Airway epithelial cell (primary cell): ENCODE data around the gene PRODH. TPM values are rescaled to one million over a fixed set of nuclear protein-coding genes. Genes with fewer than 3 reads are reported as not detected.

Source experiments
- total RNA-seq: library from RNA; depleted of rRNA; stranded (reverse); fragments of >200 nt; gene quantifications from 2 replicates; pipeline ENCODE4 v1.2.3, GENCODE V29; 2015

PRODH gene
- 8.7 and 14.2 TPM in 2 replicates for total RNA-seq

GRCh38 chr22:18935889-18936529 lies at the start of gene PRODH:
TSS of gene PRODH (minus strand) at chr22:18936293. CDS start at chr22:18936287, 6 bp downstream.

GRCh38 chr22:18905540-18906409 lies 30.3 kb downstream of the PRODH start, which contains the start of gene DGCR6:
TSS of gene DGCR6 (plus strand) at chr22:18906320. CDS start at chr22:18906375, 55 bp downstream.

Other genes starting within 250 kb of the PRODH start
- 2.3 and 10.1 TPM in 2 replicates for gene DGCR6, start 30.0 kb downstream of the PRODH start, total RNA-seq
- 51.6 and 56.5 TPM in 2 replicates for gene DGCR2, start 186.1 kb upstream of the PRODH start, total RNA-seq
- not detected in 2 replicates for gene TSSK2, start 195.0 kb upstream of the PRODH start, total RNA-seq
- 20.0 and 22.0 TPM in 2 replicates for gene ESS2, start 208.4 kb upstream of the PRODH start, total RNA-seq
- 0.23 TPM in 1 of 2 replicates, not detected in the other for gene GSC2, start 214.0 kb upstream of the PRODH start, total RNA-seq
- gene SLC25A1, start 242.4 kb upstream of the PRODH start, total RNA-seq = 154 and 167 TPM in 2 replicates